Testis (tissue), 3 donors: ENCODE measurements around the gene CLRN1. TPM values are rescaled to one million over a fixed set of nuclear protein-coding genes. Genes with fewer than 3 reads are reported as not detected.

ENCODE experiments used
- DNase-seq: peaks from one replicate; pipeline ENCODE4 v3.0.0-alpha.2; 2019
- H3K27ac ChIP-seq, 2 donors: fragments of 200-600 bp; sonication (generic); one replicate each; pipeline ENCODE4 v1.5.1; 2019
- H3K27me3 ChIP-seq: fragments of 200-600 bp; sonication (generic); one replicate; pipeline ENCODE4 v1.5.1; 2019
- H3K36me3 ChIP-seq: fragments of 200-600 bp; sonication (generic); one replicate; pipeline ENCODE4 v1.5.1; 2017; ENCODE audit warnings: low read depth; ENCODE audit errors: missing control alignments
- H3K4me1 ChIP-seq: fragments of 200-600 bp; sonication (generic); one replicate; pipeline ENCODE4 v1.5.1; 2019
- H3K4me3 ChIP-seq, 2 donors: fragments of 200-600 bp; sonication (generic); one replicate each; pipeline ENCODE4 v1.5.1; 2017 to 2019
- H3K9me3 ChIP-seq: fragments of 200-600 bp; sonication (generic); one replicate; pipeline ENCODE4 v1.5.1; 2017
- CTCF ChIP-seq, 3 experiments: fragments of 450-650 bp in 2 of 3; fragments of 200-600 bp in 1 of 3; sonication (generic) in 1 of 3; IDR thresholded peaks; one replicate each; pipeline ENCODE4 v1.5.1; 2016 to 2019; ENCODE audit warnings: antibody characterized with exemption in 3 of 3, mild to moderate bottlenecking in 2 of 3, moderate library complexity in 1 of 3
- POLR2A ChIP-seq: fragments of 450-650 bp; IDR thresholded peaks from one replicate; pipeline ENCODE4 v1.6.1; 2017; ENCODE audit warnings: antibody characterized with exemption, mild to moderate bottlenecking, moderate library complexity
- WGBS, 2 donors: methylation state at CpG; one replicate each; pipeline ENCODE4 v1.1.5; 2018; 5-methylcytosine and 5-hydroxymethylcytosine counted together
- intact Hi-C: fragments of 100-400 bp; cut with DNase I; formaldehyde crosslinking; loops from one replicate; pipeline ENCODE4 v1.15.1; 2023; ENCODE audit warnings: low total_unique reads
- polyA plus RNA-seq: library from polyadenylated mRNA; stranded (reverse); fragments of 350-450 nt; fragmentation: Illumina TruSeq; extraction: RNeasy Lipid Tissue Mini Kit (QIAGEN cat#74804); gene quantifications from one replicate; pipeline ENCODE4 v1.2.3, GENCODE V29; 2014; ENCODE audit warnings: low read depth, low replicate concordance; ENCODE audit not compliant: insufficient read depth
- total RNA-seq, 2 donors: library from RNA; depleted of rRNA; stranded (reverse); fragments of >200 nt; gene quantifications; one replicate each; pipeline ENCODE4 v1.2.3, GENCODE V29; 2016

CLRN1 gene
- total and polyA plus RNA-seq, 3 donors from 2014 or later: 0.38 to 0.79 (median 0.43) TPM

GRCh38 chr3:150960708-150961684 is 11.5 kb downstream of the CLRN1 start:
- H3K27me3 ChIP-seq: no peaks in the 10 kb centered on the region
- H3K36me3 ChIP-seq: no peaks in the 10 kb centered on the region
- no peak for TF ChIP-seq POLR2A
- TF ChIP-seq CTCF (IDR thresholded peaks at IDR 0.05): no peak
- no peak overlapping the region for H3K4me3 ChIP-seq
- no peaks in the 10 kb centered on the region for H3K4me1 ChIP-seq
- intact Hi-C loops: no loop called here
- H3K9me3 ChIP-seq: no peaks in the 10 kb centered on the region
- no peak overlapping the region for H3K27ac ChIP-seq
- WGBS, 2 donors: 72 to 75% methylated on average over 5 of the region's 5 CpGs
- no peak for DNase-seq

GRCh38 chr3:150958683-150959082 is 13.8 kb downstream of the CLRN1 start:
- DNase-seq: no peak
- Histone ChIP-seq H3K27ac (no peak overlapping the region), H3K27me3 (no peaks in the 10 kb centered on the region), H3K4me3 (no peak overlapping the region), H3K4me1 (no peaks in the 10 kb centered on the region), H3K9me3 (no peaks in the 10 kb centered on the region), H3K36me3 (no peaks in the 10 kb centered on the region)
- TF ChIP-seq CTCF (IDR thresholded peaks at IDR 0.05): no peak
- no peak for TF ChIP-seq POLR2A
- intact Hi-C loops: no loop called here
- 78 to 81% methylated on average over 3 of the region's 3 CpGs for WGBS, 2 donors

- Histone ChIP-seq H3K36me3 (no peaks in the 10 kb centered on the region), H3K27ac (no peak overlapping the region), H3K9me3 (no peaks in the 10 kb centered on the region), H3K27me3 (no peaks in the 10 kb centered on the region), H3K4me1 (no peaks in the 10 kb centered on the region), H3K4me3 (no peak overlapping the region)
- intact Hi-C loops: no loop called here
- no peak for DNase-seq
- TF ChIP-seq POLR2A: no peak
- WGBS, 2 donors: 66 to 71% methylated on average over 6 of the region's 6 CpGs
Measured at GRCh38 chr3:150956376-150956775, 16.2 kb downstream of the CLRN1 start.

GRCh38 chr3:150951923-150952322 is 20.6 kb downstream of the CLRN1 start:
- intact Hi-C loops: no loop called here
- WGBS, 2 donors: 65 to 69% methylated on average over 11 to 13 of the region's 13 CpGs

More at GRCh38 chr3:150951923-150952322, 20.6 kb downstream of the CLRN1 start:
- H3K4me1 ChIP-seq: no peaks in the 10 kb centered on the region
- no peak overlapping the region for H3K4me3 ChIP-seq
- no peaks in the 10 kb centered on the region for H3K9me3 ChIP-seq
- H3K27ac ChIP-seq: no peak overlapping the region
- no peaks in the 10 kb centered on the region for H3K36me3 ChIP-seq
- TF ChIP-seq CTCF (IDR thresholded peaks at IDR 0.05): no peak
- TF ChIP-seq POLR2A: no peak
- H3K27me3 ChIP-seq: no peaks in the 10 kb centered on the region
- DNase-seq: no peak
